Measurements from ENCODE around the gene GRID1.

The GRID1 gene

GRCh38 chr10:86105640-86106039 lies 261.0 kb downstream of the GRID1 start:
- DNase-seq (ENCODE audit: low read depth), result no peak
- no peak overlapping the region for H3K4me3 ChIP-seq (ENCODE audit: low read depth, low read length)
- TF ChIP-seq CTCF (IDR thresholded peaks at IDR 0.05; ENCODE audit: control insufficient read depth, extremely low read depth, insufficient read depth), result no peak

- H3K4me3 ChIP-seq (ENCODE audit: low read depth, low read length), result no peak overlapping the region
- no peak for TF ChIP-seq CTCF (IDR thresholded peaks at IDR 0.05; ENCODE audit: control insufficient read depth, extremely low read depth, insufficient read depth)
- DNase-seq (ENCODE audit: low read depth), result no peak
Measured at GRCh38 chr10:86105181-86105580, 261.4 kb downstream of the GRID1 start.

GRCh38 chr10:86104611-86105145 lies 261.9 kb downstream of the GRID1 start:
- no peak for DNase-seq (ENCODE audit: low read depth)
- H3K4me3 ChIP-seq (ENCODE audit: low read depth, low read length), result no peak overlapping the region
- TF ChIP-seq CTCF (IDR thresholded peaks at IDR 0.05; ENCODE audit: control insufficient read depth, extremely low read depth, insufficient read depth), result no peak

- H3K4me3 ChIP-seq (ENCODE audit: low read depth, low read length), result no peak overlapping the region
- DNase-seq (ENCODE audit: low read depth), result no peak
- TF ChIP-seq CTCF (IDR thresholded peaks at IDR 0.05; ENCODE audit: control insufficient read depth, extremely low read depth, insufficient read depth), result no peak
Measured at GRCh38 chr10:86104156-86104555, 262.4 kb downstream of the GRID1 start.

- no peak overlapping the region for H3K4me3 ChIP-seq (ENCODE audit: low read depth, low read length)
- no peak for TF ChIP-seq CTCF (IDR thresholded peaks at IDR 0.05; ENCODE audit: control insufficient read depth, extremely low read depth, insufficient read depth)
- no peak for DNase-seq (ENCODE audit: low read depth)
Measured at GRCh38 chr10:86103391-86104101, 263.0 kb downstream of the GRID1 start.

- H3K4me3 ChIP-seq (ENCODE audit: low read depth, low read length), result no peak overlapping the region
- no peak for TF ChIP-seq CTCF (IDR thresholded peaks at IDR 0.05; ENCODE audit: control insufficient read depth, extremely low read depth, insufficient read depth)
- DNase-seq (ENCODE audit: low read depth), result no peak
Measured at GRCh38 chr10:86102451-86102850, 264.1 kb downstream of the GRID1 start.

- TF ChIP-seq CTCF (IDR thresholded peaks at IDR 0.05; ENCODE audit: control insufficient read depth, extremely low read depth, insufficient read depth), result no peak
- no peak overlapping the region for H3K4me3 ChIP-seq (ENCODE audit: low read depth, low read length)
- no peak for DNase-seq (ENCODE audit: low read depth)
Measured at GRCh38 chr10:86102031-86102430, 264.6 kb downstream of the GRID1 start.
